ENCODE data around the gene DNAJC13.
A peak's percentile ranks its signal among the peaks of the same experiment; 100 is the strongest.
"Not testable (repeated sequence)": the region's sequence is repeated elsewhere in the genome, so short reads cannot be mapped to it uniquely, and the experiment has no call there.

DNAJC13 gene

DNA sequence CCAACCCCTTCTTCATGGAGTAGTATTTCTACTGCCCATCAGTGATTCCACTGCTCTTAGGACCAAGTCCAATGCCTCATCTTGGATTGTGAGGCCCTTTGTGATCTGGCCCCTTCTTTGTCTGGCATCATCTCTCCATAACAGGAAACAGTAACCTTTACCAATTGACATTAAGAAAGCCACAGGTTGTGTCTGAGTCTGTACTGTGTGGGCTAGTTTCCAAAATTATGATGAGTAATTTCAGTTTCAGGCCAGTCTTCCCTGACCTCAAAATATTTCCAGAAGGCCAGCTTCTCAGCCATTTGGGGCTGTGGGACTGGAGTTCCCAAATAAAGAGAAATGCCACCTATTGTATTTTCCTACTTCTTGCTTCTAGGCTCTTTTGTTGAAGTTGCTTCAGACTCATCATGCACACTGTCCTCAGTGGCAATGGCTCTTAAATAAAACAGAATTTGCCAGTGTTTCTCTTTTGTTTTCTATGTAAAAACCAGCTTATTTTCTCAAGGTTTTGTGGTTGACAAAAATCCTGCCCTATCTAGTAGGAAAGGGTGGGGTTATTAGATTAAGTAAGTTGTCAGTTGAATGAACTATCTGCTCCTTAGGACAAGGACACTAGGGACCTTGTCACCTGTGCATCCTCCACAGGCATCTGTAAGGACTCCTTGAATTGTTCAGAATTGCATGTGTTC is 132.7 kb downstream of the DNAJC13 start:
- DNase-seq, result no peak

DNA sequence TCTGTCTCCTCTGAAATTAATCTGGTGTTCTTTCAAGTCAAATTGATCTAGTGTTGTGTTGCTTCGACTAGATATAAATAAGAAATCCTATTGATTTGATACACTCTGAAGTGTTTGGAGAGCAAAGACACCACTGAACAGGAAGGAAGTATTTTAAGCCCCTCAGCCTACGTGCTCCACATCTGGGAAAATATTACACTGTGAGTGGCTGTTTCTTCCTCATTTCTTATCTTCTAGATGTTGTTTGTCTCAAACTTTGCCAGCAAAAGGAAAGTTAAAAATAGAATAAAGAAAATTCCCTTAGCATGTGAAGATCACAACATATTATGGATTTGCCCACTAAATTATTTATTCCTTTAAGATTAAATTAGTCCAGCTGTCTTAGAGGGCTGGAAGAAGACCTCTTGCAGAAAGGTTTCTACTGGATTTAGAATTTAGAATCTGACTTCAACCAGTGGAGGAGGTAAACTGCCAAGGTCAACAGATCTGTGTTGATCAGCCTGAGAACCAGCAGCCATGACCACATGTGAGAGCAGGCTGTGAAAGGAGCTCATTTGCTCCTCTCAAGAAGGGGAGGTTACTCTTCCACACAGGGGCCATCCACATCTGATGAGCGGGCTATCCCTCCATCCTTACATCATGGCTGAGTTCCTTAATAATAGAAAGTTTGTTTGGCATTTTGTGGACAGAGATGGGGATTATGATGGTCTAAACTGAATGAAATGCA is 133.4 kb downstream of the DNAJC13 start:
- DNase-seq, result no peak

DNA sequence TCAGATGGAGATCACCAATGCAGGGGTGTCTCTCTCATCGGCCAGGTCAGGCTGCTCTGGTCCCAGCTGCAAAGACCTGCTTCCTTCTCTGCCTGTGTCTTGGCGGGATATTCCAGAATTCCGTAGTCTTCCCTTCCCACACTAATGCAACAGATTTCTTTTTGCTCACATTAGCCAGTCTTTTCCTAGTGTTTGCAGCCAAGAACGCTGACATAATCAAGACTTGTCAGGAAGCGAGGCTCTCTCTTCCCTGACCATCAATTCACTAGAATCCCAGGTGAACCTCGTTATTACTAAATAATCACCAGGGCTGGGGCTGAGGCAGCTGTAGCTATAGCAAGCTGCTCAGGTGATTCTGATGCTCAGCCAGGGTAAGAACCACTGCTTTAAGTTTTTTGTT is 136.5 kb downstream of the DNAJC13 start:
- no peak for DNase-seq

DNA sequence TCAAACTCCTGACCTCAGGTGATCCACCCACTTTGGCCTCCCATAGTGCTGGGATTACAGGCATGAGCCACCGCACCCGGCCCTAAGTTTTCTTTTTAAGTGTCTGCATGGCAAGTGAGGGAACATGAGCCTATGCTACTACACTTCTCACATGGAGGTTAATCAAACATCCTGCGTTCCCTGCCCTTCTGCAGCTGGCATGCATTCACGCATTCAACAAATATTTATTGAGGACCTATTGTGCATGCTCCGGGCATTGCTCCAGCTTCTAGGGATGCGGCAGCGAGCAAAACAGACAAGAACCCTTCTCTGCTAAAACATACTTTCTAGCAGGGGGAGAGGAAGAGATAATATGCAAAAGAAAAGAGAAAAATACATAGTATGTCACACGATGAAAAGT is 137.1 kb downstream of the DNAJC13 start:
- no peak for DNase-seq

DNA sequence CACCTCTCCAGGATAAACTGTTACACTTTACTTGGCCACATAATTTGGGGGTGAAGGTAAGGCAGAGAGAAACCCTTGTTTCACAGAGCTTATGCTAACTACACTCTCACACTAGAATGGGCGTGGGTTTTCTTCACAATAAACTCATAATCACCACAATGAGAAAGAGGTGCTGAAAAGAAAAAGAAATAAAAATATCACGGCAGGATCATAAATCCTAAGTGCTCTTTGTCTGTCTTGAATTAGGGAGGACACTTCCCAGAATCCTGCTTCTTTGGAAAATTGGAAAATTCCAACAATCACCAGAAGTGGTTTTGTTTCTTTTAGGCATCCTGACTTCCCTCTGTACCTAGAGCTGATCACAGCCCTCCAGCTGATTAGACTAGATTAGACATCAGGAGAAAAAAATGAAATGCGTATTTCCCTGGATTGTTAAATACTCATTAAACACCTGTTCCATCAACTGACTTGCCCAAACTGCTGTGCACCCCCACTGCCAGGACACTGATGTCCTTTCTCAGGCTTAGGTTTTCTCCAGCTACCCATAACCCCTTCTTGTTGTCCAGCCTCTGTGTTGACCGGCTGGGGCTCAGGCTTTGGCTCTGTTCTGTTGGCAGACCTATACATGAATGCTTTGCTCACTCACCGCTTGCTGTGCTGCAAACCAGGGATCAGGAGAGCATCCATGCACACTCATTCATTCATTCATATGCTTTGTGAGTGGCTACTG is 138.2 kb downstream of the DNAJC13 start:
- DNase-seq, result no peak

DNA sequence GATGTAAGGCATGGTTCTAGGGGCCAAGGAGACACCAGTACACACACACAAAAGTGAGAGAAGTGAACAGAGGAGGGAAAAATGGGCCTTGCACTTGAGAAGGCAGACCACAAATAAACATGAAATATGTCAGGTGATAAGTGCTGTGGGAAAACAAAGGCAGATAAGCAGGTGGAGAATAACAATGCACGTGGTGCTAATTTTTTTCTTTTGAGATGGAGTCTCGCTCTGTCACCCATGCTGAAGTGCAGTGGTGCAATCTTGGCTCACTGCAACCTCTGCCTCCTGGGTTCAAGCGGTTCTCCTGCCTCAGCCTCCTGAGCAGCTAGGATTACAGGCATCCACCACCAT is 138.7 kb downstream of the DNAJC13 start:
- not testable (repeated sequence) for DNase-seq

DNA sequence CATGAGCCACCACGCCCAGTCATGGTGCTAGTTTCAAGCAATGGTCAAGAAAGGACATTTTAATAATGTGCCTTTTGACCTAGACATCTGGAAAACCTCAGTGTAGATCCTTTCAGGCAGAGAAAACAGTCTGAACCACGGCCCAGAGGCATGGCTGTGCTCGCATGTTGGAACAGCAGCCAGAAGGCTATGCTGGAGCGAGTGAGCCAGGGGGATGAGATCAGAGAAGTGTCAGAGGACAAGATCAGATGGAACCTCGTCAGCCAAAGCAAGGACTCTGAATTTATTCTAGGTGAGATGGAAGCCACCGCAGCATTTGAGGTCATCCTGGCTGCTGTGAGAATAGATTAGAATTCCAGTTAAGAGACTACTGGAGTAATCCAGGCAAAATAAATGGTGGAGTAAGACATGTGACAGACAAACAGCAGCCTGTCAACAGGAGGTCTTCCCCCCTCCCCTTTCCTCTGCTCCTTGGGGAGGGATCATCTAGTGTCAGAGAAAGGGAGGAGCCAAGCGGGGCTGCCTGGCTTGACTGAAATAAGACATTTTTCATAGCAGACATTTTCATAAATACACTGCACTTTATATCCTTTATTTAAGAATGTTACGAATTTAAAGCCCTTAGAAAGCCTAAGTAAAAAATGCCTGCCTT is 139.3 kb downstream of the DNAJC13 start:
- DNase-seq, result no peak

DNA sequence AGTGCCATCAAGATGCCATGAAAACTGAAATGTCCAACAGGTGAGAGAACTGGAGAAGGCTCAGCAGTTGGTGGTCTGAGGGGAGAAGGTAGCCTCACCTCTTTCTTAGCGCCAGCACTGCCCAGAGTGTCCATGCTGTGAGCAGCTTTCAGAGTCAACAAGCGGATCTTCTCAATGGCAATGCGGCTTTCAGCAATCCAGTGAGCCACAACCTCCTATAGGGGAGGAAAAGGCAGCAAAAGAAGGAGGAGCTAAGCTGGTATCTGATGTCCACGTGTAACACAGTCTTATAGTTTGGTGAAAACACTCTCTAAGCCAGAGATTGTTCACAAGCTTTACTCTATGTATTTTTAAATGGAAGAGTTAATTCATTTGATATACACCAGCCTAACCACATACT is 143.7 kb downstream of the DNAJC13 start:
- no peak for DNase-seq

DNA sequence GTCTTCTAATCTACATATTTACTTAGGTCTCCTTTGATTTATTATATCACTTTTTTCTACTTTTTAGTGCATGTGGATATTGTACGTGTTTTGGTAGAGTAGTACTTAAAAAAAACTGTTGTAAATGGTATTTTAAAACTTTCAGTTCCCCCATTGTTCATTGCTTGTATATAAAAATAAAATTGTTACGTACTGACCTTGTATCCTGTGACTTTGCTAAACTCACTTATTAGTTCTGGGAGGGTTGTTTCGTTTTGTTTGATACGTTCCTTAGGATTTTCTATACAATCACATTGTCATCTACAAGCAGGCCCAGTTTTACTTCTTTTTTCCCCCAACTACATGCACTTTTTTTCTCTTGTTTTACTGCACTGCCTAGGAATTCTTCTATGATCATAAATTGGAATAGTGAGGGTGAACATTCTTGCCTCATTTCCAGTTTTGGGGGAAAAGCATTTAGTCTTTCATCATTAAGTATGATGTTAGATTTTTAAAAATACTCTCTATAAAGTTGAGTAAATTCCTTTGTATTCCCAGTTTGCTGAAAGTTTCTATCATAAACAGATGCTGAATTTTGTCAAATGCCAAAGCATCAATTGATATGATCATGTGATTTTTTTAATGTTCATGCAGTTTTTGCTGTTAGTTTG is 146.2 kb downstream of the DNAJC13 start:
- DNase-seq, result peak; percentile 17

DNA sequence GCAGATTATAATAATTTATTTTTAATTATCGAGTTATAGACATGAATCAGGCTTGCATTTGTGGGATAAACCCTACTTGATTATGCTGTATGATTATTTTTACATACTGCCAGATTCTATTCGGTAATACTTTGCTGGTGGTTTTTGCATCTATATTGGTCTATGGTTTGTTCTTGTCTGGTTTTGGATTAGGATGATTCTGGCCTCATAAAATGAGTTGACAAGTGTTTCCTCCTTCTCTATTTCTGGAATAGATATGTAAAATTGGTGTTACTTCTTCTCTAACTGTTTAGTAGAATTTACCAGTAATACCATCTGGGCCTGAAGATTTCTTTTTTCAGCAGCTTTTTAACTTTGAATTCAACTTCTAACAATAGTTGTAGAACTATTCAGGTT is 146.8 kb downstream of the DNAJC13 start:
- no peak for DNase-seq

DNA sequence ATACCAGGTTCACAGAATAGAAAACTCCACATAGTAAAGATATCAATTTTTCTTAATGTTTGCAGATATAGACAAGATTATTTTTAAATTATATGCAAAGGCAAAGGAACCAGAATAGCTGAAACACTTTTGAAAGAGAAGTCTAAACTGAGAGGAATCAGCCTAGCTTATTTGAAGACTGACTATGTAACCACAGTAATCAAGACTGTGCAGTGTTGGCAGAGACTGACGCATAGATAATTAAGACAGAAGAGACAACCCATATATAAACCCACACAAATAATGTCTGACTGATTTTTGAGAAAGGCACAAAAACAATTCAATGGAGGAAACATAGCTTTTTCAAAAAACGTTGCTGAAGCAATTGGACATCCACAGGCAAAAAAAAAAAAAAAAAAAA is 151.1 kb downstream of the DNAJC13 start:
- no peak for DNase-seq

DNA sequence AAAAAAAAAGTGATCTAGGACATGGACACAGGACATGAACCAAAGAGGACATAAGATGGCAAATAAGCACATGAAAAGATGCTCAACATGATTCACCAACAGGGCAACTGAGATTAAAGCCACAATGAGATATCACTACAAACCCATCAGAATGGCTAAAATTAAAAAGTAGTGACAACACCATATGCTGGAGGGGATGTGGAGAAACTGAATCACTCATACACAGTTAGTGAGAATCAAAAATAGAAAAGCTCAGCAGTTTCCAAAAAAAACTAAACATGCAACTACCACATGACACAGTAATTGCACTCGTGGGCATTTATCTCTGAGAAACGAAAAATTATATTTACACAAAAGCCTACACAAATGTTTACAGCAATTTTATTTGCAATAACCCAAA is 151.9 kb downstream of the DNAJC13 start:
- no peak for DNase-seq

DNA sequence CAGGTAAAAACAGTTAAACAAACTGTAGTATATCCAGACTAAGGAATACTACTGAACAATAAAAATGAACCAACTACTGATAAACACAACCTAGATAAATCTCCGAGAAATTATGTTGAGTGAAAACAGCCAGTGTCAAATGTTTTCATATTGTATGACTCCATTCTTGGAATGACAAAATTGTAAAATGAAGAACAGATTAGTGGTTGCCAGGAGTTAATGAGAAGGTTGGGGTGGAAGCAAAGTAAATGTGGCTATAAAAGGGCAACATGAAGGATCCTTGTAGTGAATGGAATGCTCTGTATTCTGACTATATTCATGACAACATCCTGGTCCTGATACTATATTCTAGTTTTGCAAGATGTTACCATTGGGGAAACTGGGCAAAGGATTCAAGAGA is 152.3 kb downstream of the DNAJC13 start:
- DNase-seq, result no peak

DNA sequence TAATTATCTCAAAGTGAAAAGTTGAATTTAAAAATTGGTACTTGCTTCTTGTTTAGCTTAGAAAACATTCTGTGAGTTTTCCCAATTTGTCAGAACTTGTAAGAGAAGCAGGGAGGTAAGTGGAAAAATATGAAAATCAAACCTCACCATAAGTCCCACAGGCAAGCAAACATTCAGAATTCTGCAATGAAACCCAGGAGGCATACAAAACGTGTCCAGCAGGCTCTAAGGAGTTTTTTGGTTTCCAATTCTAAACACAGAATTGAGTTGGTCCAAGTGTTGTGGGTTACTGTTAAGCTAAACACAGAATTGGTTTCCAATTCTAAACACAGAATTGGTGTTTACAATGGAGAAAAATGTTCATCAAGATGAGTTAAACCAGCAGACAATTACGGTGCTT is 152.7 kb downstream of the DNAJC13 start:
- no peak for DNase-seq

DNA sequence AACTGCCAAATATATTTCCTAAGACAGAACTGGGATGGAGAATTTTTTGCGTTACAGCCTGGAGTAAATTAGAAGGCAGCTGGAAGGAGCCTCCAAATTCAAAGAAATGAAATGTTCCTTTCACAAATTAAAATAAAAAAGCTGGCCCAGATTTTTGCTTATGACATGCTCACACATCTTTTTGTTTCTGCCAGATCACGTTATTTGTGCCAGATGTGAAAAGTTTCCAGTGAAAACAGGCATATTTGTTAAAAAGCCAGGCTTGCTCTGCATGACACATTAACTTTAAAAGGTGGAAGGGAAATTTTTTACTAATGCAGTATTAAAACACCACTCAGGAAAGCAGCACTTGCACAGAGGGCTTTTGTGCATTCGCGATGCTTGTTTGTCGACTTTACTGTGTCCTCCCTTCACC is 156.5 kb downstream of the DNAJC13 start:
- DNase-seq, result peak; percentile 62

DNA sequence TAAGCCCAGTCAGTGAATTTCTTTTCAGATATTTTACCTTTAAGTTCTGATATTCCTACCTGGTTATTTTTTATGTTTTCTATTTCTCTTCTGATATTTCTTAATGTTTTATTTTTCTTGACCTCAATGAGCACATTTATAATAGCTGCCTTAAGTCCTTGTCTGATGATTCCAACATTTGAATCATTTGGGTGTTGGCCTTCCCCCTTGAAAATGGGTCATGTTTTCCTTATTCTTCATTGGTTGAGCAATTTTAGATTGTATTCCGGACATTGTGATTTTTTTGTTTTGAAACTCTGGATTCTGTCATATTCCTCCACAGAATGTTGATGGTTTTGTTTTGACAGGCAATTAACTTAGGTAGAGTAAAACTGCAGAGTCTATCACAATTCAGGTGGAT is 170.1 kb downstream of the DNAJC13 start:
- no peak for DNase-seq
